Stromal cell of bone marrow (primary cell): ENCODE measurements around the gene PKDREJ.

ENCODE experiments used
- DNase-seq: peaks from one replicate; pipeline ENCODE4 v3.0.0-alpha.2; 2012; ENCODE audit warnings: low read depth

PKDREJ gene

GRCh38 chr22:46234969-46235368, 28.2 kb downstream of the PKDREJ start:
- DNase-seq = no peak

- DNase-seq = peak; percentile 43
Observed at GRCh38 chr22:46233231-46233630, 29.9 kb downstream of the PKDREJ start.

GRCh38 chr22:46230262-46230901, 32.8 kb downstream of the PKDREJ start:
- no peak for DNase-seq

GRCh38 chr22:46229701-46230100, 33.4 kb downstream of the PKDREJ start:
- no peak for DNase-seq

DNA sequence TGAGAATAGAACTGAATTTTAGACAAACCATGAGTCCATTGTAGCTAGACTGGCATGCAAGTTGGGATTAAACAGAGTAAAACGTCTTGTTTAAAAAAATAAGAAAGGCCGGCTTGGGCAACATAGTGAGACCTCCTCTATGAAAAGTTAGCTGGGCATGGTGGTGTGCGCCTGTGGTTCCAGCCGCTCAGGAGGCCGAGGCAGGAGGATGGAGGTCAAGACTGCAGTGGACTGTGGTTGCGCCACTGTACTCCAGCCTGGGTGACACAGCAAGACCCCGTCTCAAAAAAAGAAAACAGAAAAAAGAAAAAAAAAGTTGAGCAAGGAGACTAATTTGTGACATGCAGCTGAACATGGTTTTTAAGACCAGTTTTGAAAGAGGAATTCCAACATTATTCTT, 36.6 kb downstream of the PKDREJ start:
- DNase-seq = no peak

DNA sequence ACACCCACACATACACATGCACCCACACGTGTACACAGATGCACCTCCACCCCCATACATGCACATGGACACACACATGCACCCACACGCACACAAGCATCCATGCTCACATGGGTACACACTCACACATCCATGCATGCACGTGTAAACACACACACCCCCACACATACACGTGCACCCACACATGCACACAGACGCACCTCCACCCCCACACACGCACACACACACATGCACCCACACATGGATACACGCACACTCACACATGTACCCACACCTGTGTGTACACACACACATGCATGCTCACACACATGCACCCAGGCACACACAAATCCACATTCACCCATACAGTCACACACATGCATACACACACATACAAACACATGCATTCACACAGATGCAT, 37.5 kb downstream of the PKDREJ start:
- DNase-seq = no peak

DNA sequence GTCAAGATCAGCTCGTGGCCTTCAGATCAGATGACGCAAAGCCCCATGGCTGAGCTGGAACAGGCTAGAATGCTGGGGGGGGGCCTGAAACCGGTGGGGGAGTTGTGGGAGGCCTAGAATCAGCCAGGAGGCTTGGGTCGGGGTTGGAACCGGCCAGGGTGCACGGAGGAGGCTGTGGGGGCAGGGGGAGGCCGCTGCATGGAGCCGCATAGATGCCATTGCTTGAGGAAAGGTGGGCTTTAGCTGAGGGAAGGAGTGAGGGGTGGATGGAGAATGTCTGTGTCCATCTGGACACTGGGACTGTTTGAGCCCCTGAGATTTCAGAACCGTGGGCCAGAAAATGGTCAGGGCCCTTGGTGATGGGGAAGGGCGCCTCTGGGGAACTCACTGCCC, 38.2 kb downstream of the PKDREJ start:
- no peak for DNase-seq

GRCh38 chr22:46224044-46224897, 38.9 kb downstream of the PKDREJ start:
- DNase-seq = no peak

GRCh38 chr22:46220921-46221320, 42.2 kb downstream of the PKDREJ start:
- no peak for DNase-seq

GRCh38 chr22:46219636-46220035, 43.5 kb downstream of the PKDREJ start:
- no peak for DNase-seq

DNA sequence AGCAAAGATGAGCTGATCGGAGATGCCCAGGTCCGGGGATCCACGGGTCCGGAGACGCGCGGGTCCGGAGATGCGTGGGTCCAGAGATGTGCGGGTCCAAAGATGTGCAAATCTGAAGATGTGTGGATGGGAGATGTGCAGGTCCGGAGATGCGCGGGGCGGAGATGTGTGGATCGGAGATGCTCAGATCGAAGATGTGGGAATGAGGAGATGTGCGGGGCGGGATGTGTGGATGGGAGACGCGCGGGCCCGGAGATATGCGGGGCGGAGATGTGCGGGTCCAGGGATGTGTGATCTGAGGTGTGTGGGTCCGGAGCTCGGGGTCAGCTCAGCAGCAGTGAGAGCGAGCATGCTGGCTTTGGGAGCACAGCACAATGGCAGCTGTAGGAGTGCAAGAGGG, 48.5 kb downstream of the PKDREJ start:
- DNase-seq = no peak

DNA sequence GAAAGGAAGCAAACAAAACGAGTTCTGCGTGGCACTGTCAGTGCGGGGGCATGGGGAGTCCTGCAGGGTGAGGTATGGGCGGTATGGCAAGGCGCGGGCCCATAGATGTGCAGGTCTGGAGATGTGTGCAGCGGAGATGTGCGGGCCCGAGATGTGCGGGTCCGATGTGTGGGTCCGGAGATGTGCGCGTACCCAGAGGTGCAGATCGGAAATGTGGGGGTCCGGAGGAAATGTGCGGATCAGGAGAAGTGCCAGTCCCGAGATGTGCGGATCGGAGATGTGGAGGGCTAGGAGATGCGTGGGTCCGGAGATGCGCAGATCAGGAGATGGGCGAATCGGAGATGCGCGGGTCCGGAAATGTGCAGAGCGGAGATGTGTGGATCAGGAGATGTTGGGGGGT, 49.0 kb downstream of the PKDREJ start:
- DNase-seq = no peak

DNA sequence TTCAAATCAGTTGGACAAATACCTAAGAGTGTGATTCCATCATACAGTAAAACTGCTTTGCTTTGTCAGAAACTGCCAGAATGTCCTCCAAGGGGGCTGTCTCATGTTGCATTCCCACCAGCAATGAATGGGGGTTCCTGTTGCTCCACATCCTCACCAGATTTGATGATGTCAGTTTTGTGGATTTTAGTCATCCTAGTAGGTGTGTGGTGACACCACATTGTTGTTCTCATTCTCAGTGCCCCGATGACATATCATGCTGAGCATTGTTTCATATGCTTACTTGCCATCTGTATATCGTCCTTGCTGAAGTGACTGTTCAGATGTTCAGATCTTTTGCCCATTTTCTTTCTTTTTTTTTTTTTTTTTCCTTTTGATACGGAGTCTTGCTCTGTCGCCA, 50.1 kb downstream of the PKDREJ start:
- DNase-seq = no peak

- DNase-seq = no peak
Observed at GRCh38 chr22:46212195-46212594, 50.9 kb downstream of the PKDREJ start.

DNA sequence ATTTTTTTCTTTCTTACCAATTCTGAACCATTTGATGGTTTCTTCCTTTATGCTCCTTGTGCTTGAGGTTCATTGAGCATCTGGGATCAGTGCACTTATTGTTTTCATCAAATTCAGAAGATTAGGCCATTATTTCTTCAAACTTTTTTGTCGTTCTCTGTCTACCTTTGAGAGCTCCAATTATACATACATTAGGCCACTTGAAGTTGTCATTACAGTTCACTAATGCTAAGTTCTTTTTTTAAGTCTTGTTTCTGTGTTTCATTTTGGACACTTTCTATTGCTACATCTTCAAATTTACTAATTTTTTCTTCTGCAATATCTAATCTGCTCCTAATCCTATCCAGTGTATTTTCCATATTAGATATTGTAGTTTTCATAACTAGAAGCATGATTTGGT, 53.9 kb downstream of the PKDREJ start:
- no peak for DNase-seq
